Mesendoderm (in vitro differentiated cells): ENCODE results near the gene FBP2.
"Not testable (repeated sequence)": the region's sequence is repeated elsewhere in the genome, so short reads cannot be mapped to it uniquely, and the experiment has no call there.

Source experiments
- DNase-seq: peaks from one replicate; pipeline ENCODE4 v3.0.0; 2013
- H2AK5ac ChIP-seq: 2 replicates; pipeline ENCODE4 v1.6.1; 2013; ENCODE audit warnings: low read length, inconsistent platforms
- H2BK120ac ChIP-seq: 2 replicates; pipeline ENCODE4 v1.6.1; 2013; ENCODE audit warnings: low read depth, mild to moderate bottlenecking, low read length, moderate library complexity, mixed read lengths
- H2BK15ac ChIP-seq: replicated peaks from 2 replicates; pipeline ENCODE4 v1.6.1; 2013; ENCODE audit warnings: low read depth, mild to moderate bottlenecking, moderate library complexity
- H2BK5ac ChIP-seq: 2 replicates; pipeline ENCODE4 v1.6.1; 2013; ENCODE audit warnings: low read length, inconsistent platforms
- H3K18ac ChIP-seq: 2 replicates; pipeline ENCODE4 v1.6.1; 2013; ENCODE audit warnings: mild to moderate bottlenecking, low read length, mixed read lengths
- H3K23ac ChIP-seq: one replicate; pipeline ENCODE4 v1.6.1; 2013; ENCODE audit warnings: low read length
- H3K27ac ChIP-seq: 2 replicates; pipeline ENCODE4 v1.5.1; 2013; ENCODE audit warnings: low read depth, mild to moderate bottlenecking, inconsistent platforms, low read length, moderate library complexity
- H3K27me3 ChIP-seq: 2 replicates; pipeline ENCODE4 v1.6.1; 2013; ENCODE audit warnings: low read length, control low read depth, mild to moderate bottlenecking, inconsistent platforms; ENCODE audit not compliant: insufficient read depth, poor library complexity
- H3K36me3 ChIP-seq: 2 replicates; pipeline ENCODE4 v1.6.1; 2013; ENCODE audit warnings: low read length, inconsistent platforms; ENCODE audit not compliant: control insufficient read depth, insufficient read depth
- H3K4ac ChIP-seq: one replicate; pipeline ENCODE4 v1.6.1; 2013; ENCODE audit warnings: low read depth, mild to moderate bottlenecking, low read length, moderate library complexity
- H3K4me1 ChIP-seq: 2 replicates; pipeline ENCODE4 v1.6.1; 2013; ENCODE audit warnings: low read depth, low read length, inconsistent platforms; ENCODE audit not compliant: control insufficient read depth
- H3K4me2 ChIP-seq: 2 replicates; pipeline ENCODE4 v1.6.1; 2013; ENCODE audit warnings: low read length
- H3K4me3 ChIP-seq: 2 replicates; pipeline ENCODE4 v1.5.1; 2013; ENCODE audit warnings: mild to moderate bottlenecking, low read length
- H3K56ac ChIP-seq: one replicate; pipeline ENCODE4 v1.6.1; 2013; ENCODE audit warnings: low read length
- H3K79me1 ChIP-seq: 2 replicates; pipeline ENCODE4 v1.6.1; 2013; ENCODE audit warnings: low read length, inconsistent platforms
- H3K79me2 ChIP-seq: 2 replicates; pipeline ENCODE4 v1.6.1; 2013; ENCODE audit warnings: mild to moderate bottlenecking, low read length; ENCODE audit not compliant: control insufficient read depth, insufficient read depth
- H3K9ac ChIP-seq: 2 replicates; pipeline ENCODE4 v1.6.1; 2013; ENCODE audit warnings: low read length, inconsistent platforms
- H4K5ac ChIP-seq: one replicate; pipeline ENCODE4 v1.6.1; 2013; ENCODE audit warnings: low read length
- H4K8ac ChIP-seq: one replicate; pipeline ENCODE4 v1.6.1; 2013; ENCODE audit warnings: low read depth, mild to moderate bottlenecking, control low read depth, low read length, moderate library complexity
- WGBS: extraction: QIAGEN DNeasy Blood & Tissue Kit; methylation state at CpG from one replicate; pipeline ENCODE4 v1.1.7; 2013; ENCODE audit warnings: low lambda C conversion rate, missing lambda C conversion rate; ENCODE audit not compliant: insufficient coverage; ENCODE audit errors: extremely low coverage; 5-methylcytosine and 5-hydroxymethylcytosine counted together

The FBP2 gene

DNA sequence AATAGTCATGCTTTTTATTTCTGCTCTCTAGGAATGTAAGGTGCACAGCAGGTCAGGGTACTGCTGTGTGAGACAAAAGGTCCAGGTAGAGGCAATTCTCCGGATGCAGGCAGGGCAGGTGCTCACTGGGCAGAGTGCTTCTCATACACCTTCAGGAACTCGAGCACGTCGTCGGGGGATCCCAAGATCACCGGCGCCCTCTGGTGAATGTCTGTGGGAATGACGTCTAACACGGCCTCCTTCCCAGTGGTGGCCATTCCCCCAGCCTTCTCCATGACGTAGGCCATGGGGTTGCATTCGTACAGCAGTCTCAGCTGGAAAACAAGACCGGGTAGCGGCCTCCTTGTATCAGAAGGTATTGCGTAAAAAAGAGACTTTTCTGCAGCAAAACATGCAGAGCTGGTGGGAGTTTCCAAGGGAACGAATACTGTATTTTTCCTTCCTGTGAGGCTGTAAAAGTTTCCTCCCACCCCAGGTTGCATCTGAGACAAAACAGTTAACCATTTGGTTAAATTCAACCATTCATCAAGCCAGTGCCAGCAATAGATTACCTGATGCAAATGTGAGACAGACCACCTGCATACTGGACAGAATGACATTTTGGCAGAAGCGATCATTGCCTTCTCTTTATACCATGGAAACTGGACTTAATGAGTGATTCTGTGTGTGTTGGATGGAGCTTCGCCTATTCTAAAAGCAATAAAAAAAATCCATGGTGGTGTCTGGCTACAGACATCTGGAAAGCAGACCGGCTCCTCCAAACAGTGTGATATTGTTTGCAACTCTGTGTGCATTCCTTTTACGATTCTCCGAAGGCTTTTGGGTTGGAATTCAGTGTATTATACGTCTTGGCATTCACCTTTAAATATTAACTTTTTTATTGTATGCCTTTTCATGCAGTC is 9.9 kb upstream of the FBP2 start:
- Histone ChIP-seq H3K79me2 (no peaks in the 10 kb centered on the region), H3K4me2 (no peak overlapping the region), H3K27me3 (no peaks in the 10 kb centered on the region), H2BK15ac (no peak overlapping the region), H3K4ac (no peak overlapping the region), H3K79me1 (no peaks in the 10 kb centered on the region), H2BK120ac (no peak overlapping the region), H3K9ac (no peak overlapping the region), H3K4me3 (no peak overlapping the region), H3K18ac (no peak overlapping the region), H3K27ac (no peak overlapping the region), H3K56ac (no peak overlapping the region), H2BK5ac (no peak overlapping the region), H3K4me1 (peaks cover 5% of the 10 kb centered on the region), H3K36me3 (no peaks in the 10 kb centered on the region), H4K5ac (no peak overlapping the region), H3K23ac (no peak overlapping the region), H2AK5ac (no peak overlapping the region), H4K8ac (no peak overlapping the region)
- no CpG with 5 or more reads among the region's 21 CpGs for WGBS
- DNase-seq, result peak; percentile 88

DNA sequence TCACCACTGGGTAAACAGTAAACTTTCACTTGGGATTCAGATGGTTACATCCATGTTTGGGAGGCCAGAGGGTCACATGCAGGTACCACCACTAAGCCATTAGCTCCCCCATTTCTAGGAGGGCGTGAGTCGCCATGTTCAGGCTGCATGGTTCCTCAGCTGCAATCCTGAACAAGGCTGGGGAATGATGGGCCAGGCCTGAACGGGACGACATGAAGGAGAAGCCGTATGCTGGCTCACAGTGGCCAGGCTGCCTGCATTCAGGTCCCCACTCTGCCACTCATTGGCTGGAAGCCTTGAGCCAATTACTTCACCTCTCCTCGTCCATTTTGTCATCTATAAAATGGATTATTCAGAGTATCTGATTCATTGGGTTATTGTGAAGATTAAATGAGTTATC is 9.0 kb upstream of the FBP2 start:
- H3K23ac ChIP-seq, result no peak overlapping the region
- no peak overlapping the region for H2BK5ac ChIP-seq
- H3K27ac ChIP-seq, result no peak overlapping the region
- no peak overlapping the region for H4K5ac ChIP-seq
- H3K4me1 ChIP-seq, result peaks cover 5% of the 10 kb centered on the region
- H3K9ac ChIP-seq, result no peak overlapping the region
- no peaks in the 10 kb centered on the region for H3K36me3 ChIP-seq
- DNase-seq, result no peak
- WGBS, result no CpG with 5 or more reads among the region's 6 CpGs
- no peak overlapping the region for H3K56ac ChIP-seq
- H3K79me2 ChIP-seq, result no peaks in the 10 kb centered on the region
- H3K4ac ChIP-seq, result no peak overlapping the region
- no peak overlapping the region for H3K4me2 ChIP-seq
- H2BK120ac ChIP-seq, result no peak overlapping the region
- no peaks in the 10 kb centered on the region for H3K27me3 ChIP-seq
- no peak overlapping the region for H2AK5ac ChIP-seq
- no peak overlapping the region for H4K8ac ChIP-seq
- no peaks in the 10 kb centered on the region for H3K79me1 ChIP-seq
- H2BK15ac ChIP-seq, result no peak overlapping the region
- H3K18ac ChIP-seq, result no peak overlapping the region
- no peak overlapping the region for H3K4me3 ChIP-seq

DNA sequence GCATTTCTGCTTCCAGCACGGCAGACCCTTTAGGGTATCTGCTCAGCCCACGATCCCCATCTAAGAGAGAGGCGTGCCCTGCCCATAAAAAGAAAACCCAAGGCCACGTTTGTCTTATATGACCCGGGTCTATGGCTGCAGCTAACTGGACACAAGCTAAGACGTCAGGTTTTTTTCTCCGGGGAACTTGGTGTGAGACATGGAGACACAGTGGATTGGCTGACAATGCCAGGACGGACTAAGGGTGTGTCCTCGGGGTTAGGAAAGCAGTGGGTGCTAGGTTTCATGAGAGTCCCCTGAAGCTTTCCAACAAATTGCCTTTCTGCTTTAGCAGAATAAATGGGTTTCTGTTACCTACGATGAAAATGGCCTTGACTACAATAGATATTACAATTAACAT is 7.1 kb upstream of the FBP2 start:
- Histone ChIP-seq H3K79me2 (no peaks in the 10 kb centered on the region), H3K4ac (no peak overlapping the region), H3K18ac (no peak overlapping the region), H4K8ac (no peak overlapping the region), H4K5ac (no peak overlapping the region), H3K4me3 (no peak overlapping the region), H3K4me2 (no peak overlapping the region), H2BK120ac (no peak overlapping the region), H2AK5ac (no peak overlapping the region), H3K79me1 (no peaks in the 10 kb centered on the region), H2BK5ac (no peak overlapping the region), H3K9ac (no peak overlapping the region), H3K36me3 (no peaks in the 10 kb centered on the region), H3K4me1 (no peaks in the 10 kb centered on the region), H3K27ac (no peak overlapping the region), H3K56ac (no peak overlapping the region), H3K27me3 (no peaks in the 10 kb centered on the region), H3K23ac (no peak overlapping the region), H2BK15ac (no peak overlapping the region)
- WGBS, result no CpG with 5 or more reads among the region's 10 CpGs
- no peak for DNase-seq

DNA sequence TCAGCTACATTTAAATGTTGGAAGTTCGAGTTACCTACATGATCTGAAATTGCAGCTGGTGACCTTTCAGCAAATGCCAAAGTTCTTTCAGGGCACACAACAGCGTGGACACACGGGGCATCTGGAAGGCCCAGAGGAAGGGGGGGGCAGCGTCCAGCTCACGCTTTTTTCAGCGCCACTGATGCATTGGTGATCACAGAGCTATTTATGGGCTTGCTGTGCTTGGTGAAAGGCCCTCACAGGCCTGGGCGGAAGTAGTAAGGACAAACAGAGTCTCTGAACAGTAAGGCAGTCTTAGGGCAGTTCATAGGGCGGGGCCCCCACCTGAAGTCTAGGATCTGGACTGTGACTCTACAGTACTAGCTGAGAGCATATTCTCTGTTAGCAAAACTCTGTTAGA is 6.6 kb upstream of the FBP2 start:
- H3K4me1 ChIP-seq, result no peaks in the 10 kb centered on the region
- no peak overlapping the region for H3K27ac ChIP-seq
- no peak overlapping the region for H2BK120ac ChIP-seq
- no peaks in the 10 kb centered on the region for H3K79me1 ChIP-seq
- no peak overlapping the region for H3K23ac ChIP-seq
- WGBS, result no CpG with 5 or more reads among the region's 8 CpGs
- no peaks in the 10 kb centered on the region for H3K79me2 ChIP-seq
- H3K4ac ChIP-seq, result no peak overlapping the region
- no peaks in the 10 kb centered on the region for H3K36me3 ChIP-seq
- no peak overlapping the region for H3K4me3 ChIP-seq
- no peaks in the 10 kb centered on the region for H3K27me3 ChIP-seq
- H3K4me2 ChIP-seq, result no peak overlapping the region
- DNase-seq, result no peak
- no peak overlapping the region for H2BK15ac ChIP-seq
- H3K56ac ChIP-seq, result no peak overlapping the region
- H4K5ac ChIP-seq, result no peak overlapping the region
- H2AK5ac ChIP-seq, result no peak overlapping the region
- no peak overlapping the region for H2BK5ac ChIP-seq
- no peak overlapping the region for H3K9ac ChIP-seq
- H4K8ac ChIP-seq, result no peak overlapping the region
- H3K18ac ChIP-seq, result no peak overlapping the region

DNA sequence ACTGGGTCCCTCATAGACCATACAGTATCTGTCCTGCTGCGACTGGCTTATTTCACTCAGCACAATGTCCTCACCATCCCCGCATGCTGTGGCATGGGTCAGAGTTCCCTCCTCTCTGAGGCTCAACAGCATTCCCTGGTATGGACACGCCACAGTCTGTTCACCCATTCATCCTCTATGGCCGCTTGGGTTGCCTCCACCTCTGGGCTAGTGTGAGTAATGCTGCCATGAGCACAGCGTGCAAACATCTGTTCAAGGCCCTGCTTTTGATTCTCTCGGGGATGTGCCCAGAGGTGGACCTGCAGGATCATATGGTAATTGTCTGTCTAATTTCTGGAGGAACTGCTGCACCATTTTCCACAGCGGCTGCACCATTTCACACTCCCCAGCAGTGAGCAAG is 5.5 kb upstream of the FBP2 start:
- Histone ChIP-seq H2BK5ac (no peak overlapping the region), H2AK5ac (no peak overlapping the region), H3K27me3 (no peaks in the 10 kb centered on the region), H3K4ac (no peak overlapping the region), H3K4me2 (no peak overlapping the region), H3K18ac (no peak overlapping the region), H4K5ac (no peak overlapping the region), H3K56ac (no peak overlapping the region), H2BK120ac (no peak overlapping the region), H2BK15ac (no peak overlapping the region), H3K36me3 (no peaks in the 10 kb centered on the region), H3K79me1 (no peaks in the 10 kb centered on the region), H3K23ac (no peak overlapping the region), H3K9ac (no peak overlapping the region), H3K27ac (no peak overlapping the region), H3K4me3 (no peak overlapping the region), H3K79me2 (no peaks in the 10 kb centered on the region), H4K8ac (no peak overlapping the region), H3K4me1 (no peaks in the 10 kb centered on the region)
- no CpG with 5 or more reads among the region's 7 CpGs for WGBS
- no peak for DNase-seq

DNA sequence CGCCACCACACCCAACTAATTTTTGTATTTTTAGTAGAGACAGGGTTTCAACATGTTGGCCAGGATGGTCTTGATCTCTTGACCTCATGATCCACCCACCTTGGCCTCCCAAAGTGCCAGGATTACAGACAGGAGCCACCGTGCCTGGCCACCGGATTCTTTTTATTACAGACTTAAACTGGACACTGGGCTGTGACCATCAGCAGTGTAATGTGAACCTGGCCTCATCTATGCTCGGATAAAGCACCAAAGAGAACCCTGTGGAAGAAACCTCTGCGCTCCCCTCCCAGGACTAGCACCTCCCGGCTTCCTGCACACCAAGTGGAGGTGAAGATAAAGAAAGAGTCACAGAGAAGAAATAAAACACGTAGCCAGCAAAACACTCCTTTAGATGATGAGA is 941 bp downstream of the FBP2 start:
- WGBS, result no CpG with 5 or more reads among the region's 7 CpGs
- not testable (repeated sequence) for H3K27ac ChIP-seq, H4K5ac ChIP-seq, H3K4me2 ChIP-seq, H2AK5ac ChIP-seq, H2BK5ac ChIP-seq, H2BK120ac ChIP-seq, H3K79me2 ChIP-seq, H2BK15ac ChIP-seq, H3K56ac ChIP-seq, DNase-seq, H3K4me3 ChIP-seq, H3K4me1 ChIP-seq, H3K36me3 ChIP-seq, H4K8ac ChIP-seq, H3K9ac ChIP-seq, H3K4ac ChIP-seq, H3K79me1 ChIP-seq, H3K27me3 ChIP-seq, H3K23ac ChIP-seq, H3K18ac ChIP-seq
